OCI-LY1 (cell line): ENCODE results near the gene TWSG1.

Source experiments
- H2AFZ ChIP-seq: fragments of 200-600 bp; sonication (generic), shearing (Covaris generic); 2 replicates; pipeline ENCODE4 v1.6.0; 2014; ENCODE audit warnings: antibody characterized with exemption, mild to moderate bottlenecking, low read length
- H3F3A ChIP-seq: fragments of 200-600 bp; sonication (generic), shearing (Covaris generic); 2 replicates; pipeline ENCODE4 v1.6.0; 2014; ENCODE audit warnings: mild to moderate bottlenecking, antibody characterized with exemption, low read length, moderate library complexity; ENCODE audit not compliant: insufficient read depth
- H3K27ac ChIP-seq: fragments of 200-600 bp; sonication (generic); 2 replicates; pipeline ENCODE4 v1.5.1; 2014; ENCODE audit warnings: low read length, mixed run types, mild to moderate bottlenecking, low read depth; ENCODE audit not compliant: poor library complexity, severe bottlenecking
- H3K27me3 ChIP-seq: fragments of 200-600 bp; sonication (generic); 2 replicates; pipeline ENCODE4 v1.6.0; 2014; ENCODE audit warnings: antibody characterized with exemption, mild to moderate bottlenecking, low read length, moderate library complexity; ENCODE audit not compliant: insufficient read depth
- H3K36me3 ChIP-seq: fragments of 200-600 bp; sonication (generic); 2 replicates; pipeline ENCODE4 v1.6.1; 2014; ENCODE audit warnings: mild to moderate bottlenecking, antibody characterized with exemption, low read length, moderate library complexity, mixed read lengths; ENCODE audit not compliant: insufficient read depth
- H3K4me1 ChIP-seq: fragments of 200-600 bp; sonication (generic); 2 replicates; pipeline ENCODE4 v1.5.1; 2014; ENCODE audit warnings: mild to moderate bottlenecking, low read length, moderate library complexity; ENCODE audit not compliant: insufficient read depth, severe bottlenecking
- H3K4me2 ChIP-seq: fragments of 200-600 bp; sonication (generic), shearing (Covaris generic); 2 replicates; pipeline ENCODE4 v1.6.1; 2014; ENCODE audit warnings: low read length
- H3K4me3 ChIP-seq: fragments of 200-600 bp; sonication (generic); 2 replicates; pipeline ENCODE4 v1.5.1; 2014; ENCODE audit warnings: low read length, low read depth, mild to moderate bottlenecking, mixed read lengths; ENCODE audit not compliant: poor library complexity, severe bottlenecking
- H3K79me2 ChIP-seq: fragments of 200-600 bp; shearing (Covaris generic); 2 replicates; pipeline ENCODE4 v1.6.1; 2016; ENCODE audit warnings: mixed run types, low read length, mixed read lengths; ENCODE audit not compliant: insufficient read depth
- H3K9ac ChIP-seq: fragments of 200-600 bp; sonication (generic), shearing (Covaris generic); 2 replicates; pipeline ENCODE4 v1.6.1; 2014; ENCODE audit warnings: mild to moderate bottlenecking, low read length, mixed read lengths
- H3K9me2 ChIP-seq: fragments of 200-600 bp; sonication (generic), shearing (Covaris generic); 2 replicates; pipeline ENCODE4 v1.6.1; 2014; ENCODE audit warnings: low read depth, mild to moderate bottlenecking, low read length, mixed read lengths
- H3K9me3 ChIP-seq: fragments of 200-600 bp; shearing (Covaris generic); 2 replicates; pipeline ENCODE4 v1.6.1; 2014; ENCODE audit warnings: low read length, mixed read lengths
- H4K20me1 ChIP-seq: fragments of 200-600 bp; sonication (generic), shearing (Covaris generic); 2 replicates; pipeline ENCODE4 v1.6.0; 2016; ENCODE audit warnings: mild to moderate bottlenecking, low read length; ENCODE audit not compliant: insufficient read depth
- CTCF ChIP-seq: fragments of 200-600 bp; sonication (generic), shearing (Covaris generic); IDR thresholded peaks from 2 replicates; pipeline ENCODE4 v1.5.1; 2017; ENCODE audit warnings: mild to moderate bottlenecking, antibody characterized with exemption, low read length, moderate library complexity, mixed read lengths
- EZH2 ChIP-seq: fragments of 200-600 bp; sonication (generic), shearing (Covaris generic); IDR thresholded peaks from 2 replicates; pipeline ENCODE4 v1.8.0; 2017; ENCODE audit warnings: borderline replicate concordance, mixed run types, mild to moderate bottlenecking, antibody characterized with exemption, low read length, moderate library complexity, mixed read lengths

The TWSG1 gene

GRCh38 chr18:9340472-9340871 is 5.9 kb downstream of the TWSG1 start:
- no peak overlapping the region for H3K27ac ChIP-seq
- H3K9ac ChIP-seq, result no peak overlapping the region
- H3F3A ChIP-seq, result no peaks in the 10 kb centered on the region
- H3K4me1 ChIP-seq, result peaks cover 14% of the 10 kb centered on the region
- no peaks in the 10 kb centered on the region for H4K20me1 ChIP-seq
- H3K4me3 ChIP-seq, result no peak overlapping the region
- peaks cover 7% of the 10 kb centered on the region for H3K36me3 ChIP-seq
- H3K79me2 ChIP-seq, result no peaks in the 10 kb centered on the region
- TF ChIP-seq CTCF (no peak), EZH2 (no peak)
- H3K4me2 ChIP-seq, result no peak overlapping the region
- H2AFZ ChIP-seq, result no peak overlapping the region
- H3K27me3 ChIP-seq, result no peaks in the 10 kb centered on the region
- H3K9me2 ChIP-seq, result no peaks in the 10 kb centered on the region
- peaks cover 4% of the 10 kb centered on the region; the same call in 1 of the 2 replicates for H3K9me3 ChIP-seq

- H2AFZ ChIP-seq, result no peak overlapping the region
- H3K4me1 ChIP-seq, result peaks cover 12% of the 10 kb centered on the region
- no peaks in the 10 kb centered on the region for H3K9me2 ChIP-seq
- H3K27me3 ChIP-seq, result no peaks in the 10 kb centered on the region
- H4K20me1 ChIP-seq, result no peaks in the 10 kb centered on the region
- no peaks in the 10 kb centered on the region for H3K79me2 ChIP-seq
- H3K36me3 ChIP-seq, result peaks cover 7% of the 10 kb centered on the region
- H3K9me3 ChIP-seq, result peaks cover 4% of the 10 kb centered on the region; the same call in 1 of the 2 replicates
- H3K4me2 ChIP-seq, result no peak overlapping the region
- H3K4me3 ChIP-seq, result no peak overlapping the region
- TF ChIP-seq EZH2 (no peak), CTCF (no peak)
- no peaks in the 10 kb centered on the region for H3F3A ChIP-seq
- H3K9ac ChIP-seq, result no peak overlapping the region
- no peak overlapping the region for H3K27ac ChIP-seq
These were observed 9.0 kb downstream of the TWSG1 start for GRCh38 chr18:9343577-9343976.

GRCh38 chr18:9346775-9347174 is 12.2 kb downstream of the TWSG1 start:
- Histone ChIP-seq H3F3A (no peaks in the 10 kb centered on the region), H3K9me3 (peaks cover 4% of the 10 kb centered on the region; the same call in 1 of the 2 replicates), H3K79me2 (no peaks in the 10 kb centered on the region), H2AFZ (no peak overlapping the region), H3K4me3 (no peak overlapping the region), H3K4me1 (peaks cover 8% of the 10 kb centered on the region), H3K27me3 (no peaks in the 10 kb centered on the region), H3K9me2 (no peaks in the 10 kb centered on the region), H3K36me3 (peaks cover 7% of the 10 kb centered on the region), H3K9ac (no peak overlapping the region), H3K27ac (no peak overlapping the region), H3K4me2 (no peak overlapping the region), H4K20me1 (no peaks in the 10 kb centered on the region)
- TF ChIP-seq EZH2 (no peak), CTCF (no peak)
